ENCODE results near the gene HSF5. TPM values are rescaled to one million over a fixed set of nuclear protein-coding genes. Genes with fewer than 3 reads are reported as not detected.
A peak's percentile ranks its signal among the peaks of the same experiment; 100 is the strongest.

HSF5 gene
- total and polyA plus RNA-seq, 2 donors (not counting 1 experiment from before 2014, with no cell fraction given): 2.2 to 5.1 TPM

GRCh38 chr17:58514770-58515157 lies 26.6 kb upstream of the HSF5 start:
- TF ChIP-seq CTCF (IDR thresholded peaks at IDR 0.05) (no peak), EZH2 (IDR thresholded peaks at IDR 0.05; ENCODE audit: borderline replicate concordance, insufficient read depth, low read depth, low read length, poor library complexity, severe bottlenecking) (no peak)
- H3K27ac ChIP-seq (ENCODE audit: low read length in 2 of 2): peak overlapping the region; percentile 28 to 62
- H3K4me3 ChIP-seq (ENCODE audit: control extremely low read depth in 1 of 5, extremely low read depth in 1 of 5, insufficient read depth in 1 of 5, low read depth in 2 of 5, low read length in 4 of 5): peak overlapping the region in 4 of 5 experiments; percentile 56 to 75 (median 65)
- 11% methylated on average over 8 of the region's 11 CpGs for WGBS (ENCODE audit: insufficient coverage)
- ChIA-PET CTCF (interaction anchor here (0.7 to 3.4 kb wide), 8 partner anchors 8 to 490 kb away, joined by 3 to 18 read pairs (median 5); partner anchors contain the start of genes HSF5 and RNF43), POLR2A (interaction anchor here (0.6 to 2.8 kb wide), 5 partner anchors 9 to 1985 kb away, joined by 3 to 19 read pairs (median 6); partner anchors contain the start of gene RNF43)
- H3K4me1 ChIP-seq (ENCODE audit: control insufficient read depth in 2 of 2, insufficient read depth in 2 of 2, low read length in 2 of 2): peaks cover 37 to 65% of the 10 kb centered on the region in 2 donors
- peak overlapping the region; percentile 66 for H3K9ac ChIP-seq (ENCODE audit: low read length)
- peak overlapping the region; percentile 62 for H2AFZ ChIP-seq (ENCODE audit: insufficient read depth, low read depth, low read length, poor library complexity, severe bottlenecking)
- H3K27me3 ChIP-seq (replicated peaks in 1 of 4; ENCODE audit: control extremely low read depth in 1 of 4, control insufficient read depth in 3 of 4, insufficient read depth in 4 of 4, low read length in 3 of 4): no peaks in the 10 kb centered on the region
- Mint-ChIP-seq H3K27ac (peak overlapping the region; percentile 84), H3K4me3 (peak overlapping the region; percentile 83), H3K9me3 (ENCODE audit: insufficient read depth) (no peaks in the 10 kb centered on the region), H3K4me1 (peaks cover 59% of the 10 kb centered on the region), H3K27me3 (no peaks in the 10 kb centered on the region)
- peaks cover 41% of the 10 kb centered on the region for H4K20me1 ChIP-seq (ENCODE audit: control insufficient read depth, insufficient read depth, low read length, poor library complexity, severe bottlenecking)
- no peaks in the 10 kb centered on the region for H3K9me3 ChIP-seq (ENCODE audit: control extremely low read depth in 1 of 3, control insufficient read depth in 2 of 3, insufficient read depth in 1 of 3, low read length in 2 of 3)
- peak overlapping the region; percentile 92 for H3K4me2 ChIP-seq (replicated peaks; ENCODE audit: low read depth, low read length, poor library complexity, severe bottlenecking)
- no peak for ATAC-seq (ENCODE audit: low read depth)
- peaks cover 1 to 38% of the 10 kb centered on the region in 2 experiments for H3K36me3 ChIP-seq (replicated peaks in 1 of 2; ENCODE audit: control extremely low read depth in 1 of 2, control insufficient read depth in 1 of 2, extremely low read depth in 1 of 2, insufficient read depth in 2 of 2, low read length in 1 of 2)
- intact Hi-C loops (cut with micrococcal nuclease): loop anchor here (1.0 to 10.0 kb wide), 5 partner anchors 9 to 1257 kb away; partner anchors contain the start of genes DYNLL2, MRPS23 and MSI2
- H3K79me2 ChIP-seq (ENCODE audit: control insufficient read depth, insufficient read depth, low read length): peaks cover 58% of the 10 kb centered on the region
- DNase-seq: no peak
